Testis (tissue), 2 donors: ENCODE data around the gene ARHGEF25.

Experiments used
- POLR2A ChIP-seq: fragments of 450-650 bp; IDR thresholded peaks from one replicate; pipeline ENCODE4 v1.6.1; 2017; ENCODE audit warnings: antibody characterized with exemption, mild to moderate bottlenecking, moderate library complexity
- TF ChIP-seq, protein P1 (sequence below), 3 experiments: fragments of 450-650 bp in 2 of 3; fragments of 200-600 bp in 1 of 3; sonication (generic) in 1 of 3; IDR thresholded peaks; one replicate each; pipeline ENCODE4 v1.5.1; 2016 to 2019; ENCODE audit warnings: antibody characterized with exemption in 3 of 3, mild to moderate bottlenecking in 2 of 3, moderate library complexity in 1 of 3

DNA sequence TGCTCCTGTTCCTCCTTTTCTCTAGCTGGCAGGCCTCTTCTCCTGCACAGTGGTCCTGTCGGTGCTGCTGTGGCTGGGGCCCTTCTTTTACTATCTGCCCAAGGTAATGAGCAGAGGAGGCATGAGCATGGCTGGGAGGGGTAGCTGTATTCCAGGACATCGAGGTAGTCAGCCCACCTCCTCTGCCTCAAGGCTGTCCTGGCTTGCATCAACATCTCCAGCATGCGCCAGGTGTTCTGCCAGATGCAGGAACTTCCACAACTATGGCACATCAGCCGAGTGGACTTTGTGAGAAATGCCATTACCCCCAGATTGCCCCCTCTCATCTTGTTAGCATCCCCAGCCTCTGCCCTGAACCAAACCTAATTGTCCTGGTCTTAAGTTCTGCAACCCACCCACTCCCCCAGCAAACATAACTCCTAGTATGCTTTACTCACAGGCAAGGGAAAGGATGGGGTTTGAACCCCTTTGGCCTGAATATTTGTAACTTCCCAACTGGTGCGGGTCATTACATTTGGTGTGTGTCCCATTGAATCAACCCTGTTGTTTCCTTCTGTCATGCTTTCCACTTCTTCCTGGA, 12.7 kb downstream of the ARHGEF25 start:
- TF ChIP-seq POLR2A = no peak
- TF ChIP-seq, protein P1, sequence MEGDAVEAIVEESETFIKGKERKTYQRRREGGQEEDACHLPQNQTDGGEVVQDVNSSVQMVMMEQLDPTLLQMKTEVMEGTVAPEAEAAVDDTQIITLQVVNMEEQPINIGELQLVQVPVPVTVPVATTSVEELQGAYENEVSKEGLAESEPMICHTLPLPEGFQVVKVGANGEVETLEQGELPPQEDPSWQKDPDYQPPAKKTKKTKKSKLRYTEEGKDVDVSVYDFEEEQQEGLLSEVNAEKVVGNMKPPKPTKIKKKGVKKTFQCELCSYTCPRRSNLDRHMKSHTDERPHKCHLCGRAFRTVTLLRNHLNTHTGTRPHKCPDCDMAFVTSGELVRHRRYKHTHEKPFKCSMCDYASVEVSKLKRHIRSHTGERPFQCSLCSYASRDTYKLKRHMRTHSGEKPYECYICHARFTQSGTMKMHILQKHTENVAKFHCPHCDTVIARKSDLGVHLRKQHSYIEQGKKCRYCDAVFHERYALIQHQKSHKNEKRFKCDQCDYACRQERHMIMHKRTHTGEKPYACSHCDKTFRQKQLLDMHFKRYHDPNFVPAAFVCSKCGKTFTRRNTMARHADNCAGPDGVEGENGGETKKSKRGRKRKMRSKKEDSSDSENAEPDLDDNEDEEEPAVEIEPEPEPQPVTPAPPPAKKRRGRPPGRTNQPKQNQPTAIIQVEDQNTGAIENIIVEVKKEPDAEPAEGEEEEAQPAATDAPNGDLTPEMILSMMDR (IDR thresholded peaks at IDR 0.05) = no peak
